Fibroblast of lung (primary cell): ENCODE data around the gene LEKR1. TPM values are rescaled to one million over a fixed set of nuclear protein-coding genes. Genes with fewer than 3 reads are reported as not detected.
"Not testable (repeated sequence)": the region's sequence is repeated elsewhere in the genome, so short reads cannot be mapped to it uniquely, and the experiment has no call there.

Experiments
- DNase-seq, 2 donors: peaks; one replicate each; pipeline versions ENCODE4 v3.0.0 to v3.0.0-alpha.2; 2010; ENCODE audit warnings: low read depth in 2 of 2
- H2AFZ ChIP-seq: 2 replicates; pipeline ENCODE4 v1.5.1; 2012; ENCODE audit warnings: low read length, control low read depth, inconsistent platforms
- H3K27ac ChIP-seq: 2 replicates; pipeline ENCODE4 v1.5.1; 2011; ENCODE audit warnings: low read length, control low read depth; ENCODE audit not compliant: insufficient read depth
- H3K27me3 ChIP-seq: 2 replicates; pipeline ENCODE4 v1.5.1; 2011; ENCODE audit warnings: mild to moderate bottlenecking, low read length; ENCODE audit not compliant: control insufficient read depth, insufficient read depth
- H3K36me3 ChIP-seq: 2 replicates; pipeline ENCODE4 v1.5.1; 2011; ENCODE audit warnings: low read length; ENCODE audit not compliant: control insufficient read depth, insufficient read depth
- H3K4me1 ChIP-seq: 2 replicates; pipeline ENCODE4 v1.5.1; 2011; ENCODE audit warnings: low read length; ENCODE audit not compliant: control insufficient read depth, insufficient read depth; ENCODE audit errors: extremely low read depth
- H3K4me2 ChIP-seq: 2 replicates; pipeline ENCODE4 v1.5.1; 2011; ENCODE audit warnings: low read length, control low read depth; ENCODE audit not compliant: insufficient read depth; ENCODE audit errors: extremely low read depth
- H3K4me3 ChIP-seq, 4 experiments: fragments of 200-600 bp in 1 of 4; sonication (generic) in 1 of 4; replicated peaks in 1 of 4; 2 replicates each; pipeline ENCODE4 v1.5.1; 2011 to 2016; ENCODE audit warnings: low read length in 4 of 4, low read depth in 3 of 4, mild to moderate bottlenecking in 3 of 4, control low read depth in 2 of 4, inconsistent platforms in 1 of 4, mixed read lengths in 1 of 4; ENCODE audit not compliant: insufficient read depth in 1 of 4; ENCODE audit errors: control extremely low read depth in 1 of 4
- H3K79me2 ChIP-seq: 2 replicates; pipeline ENCODE4 v1.5.1; 2012; ENCODE audit warnings: mild to moderate bottlenecking, low read length, inconsistent platforms; ENCODE audit not compliant: control insufficient read depth, insufficient read depth
- H3K9ac ChIP-seq: 2 replicates; pipeline ENCODE4 v1.5.1; 2011; ENCODE audit warnings: mild to moderate bottlenecking, low read length, control low read depth; ENCODE audit not compliant: insufficient read depth
- H3K9me3 ChIP-seq: 2 replicates; pipeline ENCODE4 v1.5.1; 2012; ENCODE audit warnings: low read depth, low read length; ENCODE audit not compliant: control insufficient read depth, insufficient read depth
- H4K20me1 ChIP-seq: 2 replicates; pipeline ENCODE4 v1.5.1; 2011; ENCODE audit warnings: low read length; ENCODE audit not compliant: control insufficient read depth, insufficient read depth; ENCODE audit errors: extremely low read depth
- CTCF ChIP-seq, 2 donors: IDR thresholded peaks in 1 of 2; conservative IDR thresholded peaks in 1 of 2; 1 replicate in 1 of 2; 2 replicates in 1 of 2; pipeline ENCODE4 v1.5.1; 2011 to 2012; ENCODE audit warnings: low read length in 2 of 2, control low read depth in 1 of 2, inconsistent platforms in 1 of 2, low read depth in 1 of 2, mild to moderate bottlenecking in 1 of 2
- EZH2 ChIP-seq: IDR thresholded peaks from 2 replicates; pipeline ENCODE4 v1.5.1; 2012; ENCODE audit warnings: low read length, control low read depth, mild to moderate bottlenecking; ENCODE audit errors: missing control alignments
- polyA plus RNA-seq, 2 donors: library from polyadenylated mRNA; depleted of rRNA in 1 of 2; stranded (reverse) in 1 of 2; unstranded in 1 of 2; fragments of >200 nt; gene quantifications; 2 replicates each; pipeline ENCODE4 v1.2.1, GENCODE V29; 2011 to 2012; ENCODE audit warnings: missing spikeins in 1 of 2
- total RNA-seq: library from RNA; depleted of rRNA; stranded (reverse); fragments of >200 nt; gene quantifications from 2 replicates; pipeline ENCODE4 v1.2.1, GENCODE V29; 2014

Gene LEKR1
- total and polyA plus RNA-seq, 2 donors (not counting 1 experiment from before 2014, with no cell fraction given): 0.28 to 1.3 TPM

DNA sequence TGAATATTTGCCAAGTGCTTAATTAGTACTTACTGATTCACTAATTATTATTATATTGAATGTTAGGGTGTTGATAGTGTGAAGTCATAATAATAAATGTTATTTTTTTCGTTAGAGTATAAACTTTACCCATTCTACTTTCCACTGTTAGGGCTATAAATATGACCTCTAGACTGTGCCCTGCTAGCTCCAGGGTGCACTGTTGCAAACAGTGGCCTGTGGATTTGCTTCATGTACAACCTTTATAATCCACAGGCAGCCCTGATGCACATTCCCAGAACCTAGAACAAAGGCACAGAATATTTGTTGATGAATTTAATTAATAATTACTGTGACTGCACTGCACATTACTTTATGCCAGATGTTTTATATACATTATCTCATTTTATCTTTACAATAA, 28.8 kb upstream of the LEKR1 start:
- H3K27me3 ChIP-seq: no peaks in the 10 kb centered on the region
- TF ChIP-seq CTCF (conservative IDR thresholded peaks at IDR 0.05 in 1 of 2, IDR thresholded peaks at IDR 0.05 in 1 of 2; ENCODE audit: low read depth in 1 of 2, low read length in 2 of 2) (no peak), EZH2 (no peak)
- H3K79me2 ChIP-seq: no peaks in the 10 kb centered on the region
- no peaks in the 10 kb centered on the region for H3K9me3 ChIP-seq
- DNase-seq: no peak
- H3K4me3 ChIP-seq: no peak overlapping the region
- H4K20me1 ChIP-seq: no peaks in the 10 kb centered on the region
- no peak overlapping the region for H3K27ac ChIP-seq
- peaks cover 2% of the 10 kb centered on the region for H3K4me1 ChIP-seq
- H2AFZ ChIP-seq: no peak overlapping the region
- H3K9ac ChIP-seq: no peak overlapping the region
- no peak overlapping the region for H3K4me2 ChIP-seq
- H3K36me3 ChIP-seq: no peaks in the 10 kb centered on the region

DNA sequence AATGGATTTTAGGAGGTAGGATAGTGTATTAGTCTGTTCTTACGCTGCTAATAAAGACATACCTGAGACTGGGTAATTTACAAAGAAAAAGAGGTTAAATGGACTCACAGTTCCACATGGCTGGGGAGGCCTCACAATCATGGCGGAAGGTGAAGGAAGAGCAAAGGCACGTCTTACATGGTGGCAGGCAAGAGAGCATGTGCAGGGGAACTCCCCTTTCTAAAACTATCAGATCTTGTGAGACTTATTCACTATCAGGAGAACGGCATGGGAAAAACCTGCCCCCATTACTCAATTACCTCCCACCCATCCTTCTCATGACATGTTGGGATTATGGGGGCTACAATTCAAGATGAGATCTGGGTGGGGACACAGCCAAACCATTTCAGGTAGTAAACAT, 25.9 kb upstream of the LEKR1 start:
- not testable (repeated sequence) for H3K27me3 ChIP-seq, H3K36me3 ChIP-seq, H3K79me2 ChIP-seq, H4K20me1 ChIP-seq, DNase-seq, H3K4me3 ChIP-seq, H3K4me2 ChIP-seq, H3K9ac ChIP-seq, H3K27ac ChIP-seq, H3K9me3 ChIP-seq, H2AFZ ChIP-seq, H3K4me1 ChIP-seq

- Histone ChIP-seq H3K9ac (no peak overlapping the region), H3K4me2 (no peak overlapping the region), H3K4me1 (no peaks in the 10 kb centered on the region), H3K9me3 (no peaks in the 10 kb centered on the region), H3K4me3 (no peak overlapping the region), H3K79me2 (no peaks in the 10 kb centered on the region), H3K27me3 (no peaks in the 10 kb centered on the region), H3K36me3 (no peaks in the 10 kb centered on the region), H2AFZ (no peak overlapping the region), H3K27ac (no peak overlapping the region), H4K20me1 (no peaks in the 10 kb centered on the region)
- DNase-seq: no peak
- TF ChIP-seq EZH2: no peak
- no peak for TF ChIP-seq CTCF (conservative IDR thresholded peaks at IDR 0.05 in 1 of 2, IDR thresholded peaks at IDR 0.05 in 1 of 2; ENCODE audit: low read depth in 1 of 2, low read length in 2 of 2)
Observed at GRCh38 chr3:156801746-156802145, 24.4 kb upstream of the LEKR1 start.
